Activated T-cell treated with anti-CD3 and anti-CD28 coated beads, Interleukin-2, amount 50 U/mL, for 4 hours (primary cell): ENCODE measurements around the gene RNF186. TPM values are rescaled to one million over a fixed set of nuclear protein-coding genes. Genes with fewer than 3 reads are reported as not detected.
"Not testable (repeated sequence)": the region's sequence is repeated elsewhere in the genome, so short reads cannot be mapped to it uniquely, and the experiment has no call there.

Experiments
- ATAC-seq, 2 donors: fragments of 200-7000 bp; cut with Tn5 transposase; one replicate each; pipeline ENCODE4 v1.10.0; 2021
- DNase-seq: peaks from one replicate; pipeline ENCODE4 v3.0.0-alpha.2; 2020
- H3K27me3 Mint-ChIP-seq: one replicate; pipeline ENCODE4 v1.8.0; 2021; ENCODE audit warnings: low read depth, mixed read lengths
- H3K36me3 Mint-ChIP-seq: one replicate; pipeline ENCODE4 v1.8.0; 2022; ENCODE audit warnings: mixed read lengths; ENCODE audit not compliant: insufficient read depth
- H3K4me1 Mint-ChIP-seq: one replicate; pipeline ENCODE4 v1.8.0; 2021; ENCODE audit warnings: low read depth, mixed read lengths
- H3K4me3 Mint-ChIP-seq: one replicate; pipeline ENCODE4 v1.8.0; 2021; ENCODE audit warnings: mild to moderate bottlenecking, moderate library complexity, mixed read lengths
- H3K9me3 Mint-ChIP-seq: one replicate; pipeline ENCODE4 v1.8.0; 2021; ENCODE audit warnings: mixed read lengths
- total RNA-seq, 3 donors: library from RNA; stranded (reverse); gene quantifications; one replicate each; pipeline ENCODE4 v1.2.1, GENCODE V29; 2021

RNF186 gene
- total RNA-seq, 3 donors from 2014 or later: not detected

GRCh38 chr1:19793360-19794046 is 21.6 kb downstream of the RNF186 start:
- Mint-ChIP-seq H3K27me3 (no peaks in the 10 kb centered on the region), H3K9me3 (no peaks in the 10 kb centered on the region), H3K36me3 (peaks cover 39% of the 10 kb centered on the region), H3K4me3 (no peak overlapping the region), H3K4me1 (peaks cover 29% of the 10 kb centered on the region)
- ATAC-seq (no peak), DNase-seq (no peak)

- Mint-ChIP-seq H3K36me3 (peaks cover 37% of the 10 kb centered on the region), H3K4me1 (peaks cover 26% of the 10 kb centered on the region), H3K9me3 (no peaks in the 10 kb centered on the region), H3K27me3 (no peaks in the 10 kb centered on the region), H3K4me3 (no peak overlapping the region)
- no peak for ATAC-seq
- DNase-seq: no peak
These were observed 22.7 kb downstream of the RNF186 start for GRCh38 chr1:19792237-19793002.

GRCh38 chr1:19790061-19790975 is 24.8 kb downstream of the RNF186 start:
- not testable (repeated sequence) for H3K27me3 Mint-ChIP-seq, H3K4me3 Mint-ChIP-seq, ATAC-seq, H3K9me3 Mint-ChIP-seq, DNase-seq
- Mint-ChIP-seq H3K36me3 (peaks cover 41% of the 10 kb centered on the region), H3K4me1 (peaks cover 26% of the 10 kb centered on the region)

GRCh38 chr1:19786988-19787423 is 28.1 kb downstream of the RNF186 start:
- no peak for ATAC-seq

GRCh38 chr1:19785660-19786059 is 29.4 kb downstream of the RNF186 start:
- ATAC-seq: no peak
- no peak for DNase-seq
- no peaks in the 10 kb centered on the region for H3K27me3 Mint-ChIP-seq
- peaks cover 8% of the 10 kb centered on the region for H3K4me1 Mint-ChIP-seq
- no peaks in the 10 kb centered on the region for H3K9me3 Mint-ChIP-seq
- H3K36me3 Mint-ChIP-seq: peaks cover 30% of the 10 kb centered on the region
- H3K4me3 Mint-ChIP-seq: no peak overlapping the region

More at GRCh38 chr1:19786988-19787423, 28.1 kb downstream of the RNF186 start:
- DNase-seq: no peak
- Mint-ChIP-seq H3K36me3 (peaks cover 29% of the 10 kb centered on the region), H3K4me1 (peaks cover 12% of the 10 kb centered on the region), H3K9me3 (no peaks in the 10 kb centered on the region), H3K27me3 (no peaks in the 10 kb centered on the region), H3K4me3 (no peak overlapping the region)

GRCh38 chr1:19780267-19780877 is 34.7 kb downstream of the RNF186 start:
- no peaks in the 10 kb centered on the region for H3K27me3 Mint-ChIP-seq
- no peaks in the 10 kb centered on the region for H3K4me1 Mint-ChIP-seq
- DNase-seq (no peak), ATAC-seq (no peak)
- H3K36me3 Mint-ChIP-seq: peaks cover 47% of the 10 kb centered on the region
- H3K9me3 Mint-ChIP-seq: no peaks in the 10 kb centered on the region
- no peak overlapping the region for H3K4me3 Mint-ChIP-seq

GRCh38 chr1:19776933-19777332 is 38.1 kb downstream of the RNF186 start:
- ATAC-seq (no peak), DNase-seq (no peak)
- H3K9me3 Mint-ChIP-seq: no peaks in the 10 kb centered on the region
- H3K4me1 Mint-ChIP-seq: no peaks in the 10 kb centered on the region
- no peak overlapping the region for H3K4me3 Mint-ChIP-seq
- H3K27me3 Mint-ChIP-seq: no peaks in the 10 kb centered on the region
- peaks cover 42% of the 10 kb centered on the region for H3K36me3 Mint-ChIP-seq

- no peak overlapping the region for H3K4me3 Mint-ChIP-seq
- DNase-seq: no peak
- H3K9me3 Mint-ChIP-seq: no peaks in the 10 kb centered on the region
- H3K4me1 Mint-ChIP-seq: no peaks in the 10 kb centered on the region
- peaks cover 40% of the 10 kb centered on the region for H3K36me3 Mint-ChIP-seq
- no peaks in the 10 kb centered on the region for H3K27me3 Mint-ChIP-seq
- no peak for ATAC-seq
These were observed 38.8 kb downstream of the RNF186 start for GRCh38 chr1:19776287-19776686.

GRCh38 chr1:19775831-19776230 is 39.3 kb downstream of the RNF186 start:
- Mint-ChIP-seq H3K4me3 (no peak overlapping the region), H3K36me3 (peaks cover 43% of the 10 kb centered on the region), H3K4me1 (no peaks in the 10 kb centered on the region), H3K9me3 (no peaks in the 10 kb centered on the region), H3K27me3 (no peaks in the 10 kb centered on the region)
- DNase-seq: no peak
- ATAC-seq: no peak

GRCh38 chr1:19775317-19775716 is 39.8 kb downstream of the RNF186 start:
- no peaks in the 10 kb centered on the region for H3K27me3 Mint-ChIP-seq
- H3K4me3 Mint-ChIP-seq: no peak overlapping the region
- no peaks in the 10 kb centered on the region for H3K9me3 Mint-ChIP-seq
- no peak for DNase-seq
- peaks cover 39% of the 10 kb centered on the region for H3K36me3 Mint-ChIP-seq
- H3K4me1 Mint-ChIP-seq: no peaks in the 10 kb centered on the region
- no peak for ATAC-seq

GRCh38 chr1:19774180-19774785 is 40.8 kb downstream of the RNF186 start:
- no peaks in the 10 kb centered on the region for H3K9me3 Mint-ChIP-seq
- H3K36me3 Mint-ChIP-seq: peaks cover 32% of the 10 kb centered on the region
- H3K27me3 Mint-ChIP-seq: no peaks in the 10 kb centered on the region
- no peak overlapping the region for H3K4me3 Mint-ChIP-seq
- DNase-seq (no peak), ATAC-seq (no peak)
- no peaks in the 10 kb centered on the region for H3K4me1 Mint-ChIP-seq

- Mint-ChIP-seq H3K36me3 (peaks cover 24% of the 10 kb centered on the region), H3K27me3 (no peaks in the 10 kb centered on the region), H3K9me3 (no peaks in the 10 kb centered on the region), H3K4me3 (no peak overlapping the region), H3K4me1 (no peaks in the 10 kb centered on the region)
- DNase-seq: no peak
- no peak for ATAC-seq
These were observed 41.6 kb downstream of the RNF186 start for GRCh38 chr1:19773485-19773884.

- DNase-seq (no peak), ATAC-seq (no peak)
- H3K36me3 Mint-ChIP-seq: peaks cover 21% of the 10 kb centered on the region
- no peaks in the 10 kb centered on the region for H3K9me3 Mint-ChIP-seq
- H3K4me3 Mint-ChIP-seq: no peak overlapping the region
- H3K4me1 Mint-ChIP-seq: no peaks in the 10 kb centered on the region
- no peaks in the 10 kb centered on the region for H3K27me3 Mint-ChIP-seq
These were observed 43.0 kb downstream of the RNF186 start for GRCh38 chr1:19772053-19772452.
